Heart right ventricle (tissue), 16 donors: ENCODE data around the gene PAPSS2. TPM values are rescaled to one million over a fixed set of nuclear protein-coding genes. Genes with fewer than 3 reads are reported as not detected.

ENCODE experiments used
- ATAC-seq, 8 donors: fragments of 200-7000 bp; cut with Tn5 transposase; one replicate each; pipeline ENCODE4 v1.9.1; 2020; ENCODE audit warnings: mild to moderate bottlenecking in 8 of 8, moderate library complexity in 8 of 8, moderate number of reproducible peaks in 1 of 8
- DNase-seq, 2 donors: peaks; one replicate each; pipeline ENCODE4 v3.0.0-alpha.2; 2020
- H3K27ac ChIP-seq, 10 donors: fragments of 200-600 bp; sonication (generic) in 2 of 10; one replicate each; pipeline versions ENCODE4 v1.5.0 to v1.8.0; 2020 to 2022; ENCODE audit warnings: mild to moderate bottlenecking in 3 of 10
- H3K27me3 ChIP-seq, 7 donors: fragments of 200-600 bp; one replicate each; pipeline ENCODE4 v1.8.0; 2021 to 2022; ENCODE audit warnings: mild to moderate bottlenecking in 2 of 7
- H3K36me3 ChIP-seq, 9 donors: fragments of 200-600 bp; sonication (generic) in 1 of 9; one replicate each; pipeline versions ENCODE4 v1.5.0 to v1.8.0; 2020 to 2022; ENCODE audit warnings: mild to moderate bottlenecking in 2 of 9
- H3K4me1 ChIP-seq, 9 donors: fragments of 200-600 bp; sonication (generic) in 1 of 9; one replicate each; pipeline versions ENCODE4 v1.5.0 to v1.8.0; 2020 to 2022; ENCODE audit warnings: mild to moderate bottlenecking in 4 of 9
- H3K4me3 ChIP-seq, 10 donors: fragments of 200-600 bp; sonication (generic) in 2 of 10; one replicate each; pipeline versions ENCODE4 v1.5.0 to v1.8.0; 2020 to 2022; ENCODE audit warnings: mild to moderate bottlenecking in 7 of 10, moderate library complexity in 2 of 10
- H3K9me3 ChIP-seq, 11 donors: fragments of 200-600 bp in 10 of 11; sonication (generic) in 2 of 11; one replicate each; pipeline versions ENCODE4 v1.5.0 to v1.8.0; 2013 to 2022; ENCODE audit warnings: mild to moderate bottlenecking in 2 of 11, control low read depth in 1 of 11, moderate library complexity in 1 of 11
- CTCF ChIP-seq, 9 donors: fragments of 200-600 bp; sonication (generic) in 2 of 9; IDR thresholded peaks; one replicate each; pipeline versions ENCODE4 v1.5.0 to v1.8.0; 2021 to 2022; ENCODE audit warnings: antibody characterized with exemption in 9 of 9, mild to moderate bottlenecking in 5 of 9, moderate library complexity in 1 of 9
- WGBS, 2 donors: extraction: QIAGEN DNeasy Blood & Tissue Kit; methylation state at CpG; one replicate each; pipeline ENCODE4 v1.1.7; 2013; ENCODE audit warnings: inconsistent platforms in 1 of 2; 5-methylcytosine and 5-hydroxymethylcytosine counted together
- intact Hi-C, 10 donors: fragments of 100-400 bp; cut with DNase I; formaldehyde crosslinking; loops; one replicate each; pipeline versions ENCODE4 v1.11.1 to v1.14.2; 2022
- polyA plus RNA-seq, 2 donors: library from polyadenylated mRNA; stranded (reverse); fragments of 200-250 nt; gene quantifications; one replicate each; pipeline ENCODE4 v1.2.3, GENCODE V29; 2013
- total RNA-seq, 10 donors: library from RNA; stranded (reverse); fragmentation: NEBNext Ultra II Directional in 3 of 10; extraction: Animal tissue kit (Norgen Biotek cat#: 25700) in 3 of 10; gene quantifications; one replicate each; pipeline versions ENCODE4 v1.2.1 to v1.2.4, GENCODE V29; 2021 to 2023
- donor health status: Arrhythmogenic right ventricular cardiomyopathy.
- donor health status: ischemic (EF 13 %, LVEDD 7.1; RV severe dilation, severe dysfunction).
- donor health status: healthy with polysubstance abuse.
- donor health status: DM: no; HTN: yes; CAD: no.
- donor health status: DM: no; HTN: no; CAD: no.
- donor health status: ischemic (EF 25% LVEDD 6.9; RV normal size, moderate dysfunction).
- donor health status: ischemic (EF 25% LVEDD 5.7; RV mildly dilated, moderate dysfunction).
- donor health status: healthy.
- donor health status: DM: yes; HTN: yes; CAD: no.
- donor health status: Ischemic cardiomyopathy.
- donor health status: ischemic (EF 35%, LVEDD 5.7; RV mildly dilated, moderate dysfunction).
- donor health status: nonischemic (EF 11% LVEDD 7.7; RV severe dilation, severe dysfunction).
- donor health status: DM: yes; HTN: yes; CAD: no.
- donor health status: PGD.
- donor health status: ischemic (EF 29% LVEDD 5.4; RV normal size, mild dysfunction).
- donor health status: nonischemic (EF 23%, LVEDD 6.1; RV moderate dilation, normal function).

Gene PAPSS2
- total and polyA plus RNA-seq, 12 donors: 3.3 to 10.9 (median 6.2) TPM

GRCh38 chr10:87691506-87692070 lies 31.9 kb downstream of the PAPSS2 start:
- Histone ChIP-seq H3K27ac (no peak overlapping the region), H3K4me3 (no peak overlapping the region), H3K36me3 (no peaks in the 10 kb centered on the region), H3K4me1 (peaks cover 0 to 7% (median 0%) of the 10 kb centered on the region in 9 donors), H3K27me3 (no peaks in the 10 kb centered on the region), H3K9me3 (no peaks in the 10 kb centered on the region)
- WGBS, 2 donors: 68 to 83% methylated on average over 3 of the region's 3 CpGs
- DNase-seq: no peak
- ATAC-seq: no peak
- no peak for TF ChIP-seq CTCF (IDR thresholded peaks at IDR 0.05)
- intact Hi-C loops: no loop called here

- Histone ChIP-seq H3K36me3 (no peaks in the 10 kb centered on the region), H3K9me3 (no peaks in the 10 kb centered on the region), H3K4me3 (no peak overlapping the region), H3K4me1 (peaks cover 0 to 7% (median 0%) of the 10 kb centered on the region in 9 donors), H3K27ac (no peak overlapping the region), H3K27me3 (no peaks in the 10 kb centered on the region)
- ATAC-seq (no peak), DNase-seq (no peak)
- WGBS, 2 donors: 74 to 90% methylated on average over 3 of the region's 3 CpGs
- no peak for TF ChIP-seq CTCF (IDR thresholded peaks at IDR 0.05)
- intact Hi-C loops: no loop called here
Observed at GRCh38 chr10:87692956-87693484, 33.3 kb downstream of the PAPSS2 start.

GRCh38 chr10:87694011-87694794 lies 34.5 kb downstream of the PAPSS2 start:
- intact Hi-C loops: no loop called here
- Histone ChIP-seq H3K9me3 (no peaks in the 10 kb centered on the region), H3K4me1 (peaks cover 0 to 7% (median 0%) of the 10 kb centered on the region in 9 donors), H3K27me3 (no peaks in the 10 kb centered on the region), H3K27ac (no peak overlapping the region), H3K36me3 (no peaks in the 10 kb centered on the region), H3K4me3 (no peak overlapping the region)
- WGBS, 2 donors: 90 to 96% methylated on average over 4 of the region's 4 CpGs
- no peak for DNase-seq
- no peak for ATAC-seq
- TF ChIP-seq CTCF (IDR thresholded peaks at IDR 0.05): no peak

GRCh38 chr10:87695074-87695473 lies 35.4 kb downstream of the PAPSS2 start:
- WGBS, 2 donors: 93 to 94% methylated on average over 3 of the region's 3 CpGs
- Histone ChIP-seq H3K4me3 (no peak overlapping the region), H3K4me1 (peaks cover 0 to 7% (median 0%) of the 10 kb centered on the region in 9 donors), H3K27me3 (no peaks in the 10 kb centered on the region), H3K9me3 (no peaks in the 10 kb centered on the region), H3K36me3 (no peaks in the 10 kb centered on the region), H3K27ac (no peak overlapping the region)
- DNase-seq (no peak), ATAC-seq (no peak)
- TF ChIP-seq CTCF (IDR thresholded peaks at IDR 0.05): no peak
- intact Hi-C loops: no loop called here
